CD4-positive, alpha-beta T cell treated with Interferon alpha-2 for 1 hour (primary cell): ENCODE results near the gene PCYT2.

Experiments
- DNase-seq, 2 donors: peaks; one replicate each; pipeline ENCODE4 v3.0.0-alpha.2; 2020 to 2022

PCYT2 gene

GRCh38 chr17:81867991-81868673, 43.1 kb downstream of the PCYT2 start:
- no peak for DNase-seq

DNA sequence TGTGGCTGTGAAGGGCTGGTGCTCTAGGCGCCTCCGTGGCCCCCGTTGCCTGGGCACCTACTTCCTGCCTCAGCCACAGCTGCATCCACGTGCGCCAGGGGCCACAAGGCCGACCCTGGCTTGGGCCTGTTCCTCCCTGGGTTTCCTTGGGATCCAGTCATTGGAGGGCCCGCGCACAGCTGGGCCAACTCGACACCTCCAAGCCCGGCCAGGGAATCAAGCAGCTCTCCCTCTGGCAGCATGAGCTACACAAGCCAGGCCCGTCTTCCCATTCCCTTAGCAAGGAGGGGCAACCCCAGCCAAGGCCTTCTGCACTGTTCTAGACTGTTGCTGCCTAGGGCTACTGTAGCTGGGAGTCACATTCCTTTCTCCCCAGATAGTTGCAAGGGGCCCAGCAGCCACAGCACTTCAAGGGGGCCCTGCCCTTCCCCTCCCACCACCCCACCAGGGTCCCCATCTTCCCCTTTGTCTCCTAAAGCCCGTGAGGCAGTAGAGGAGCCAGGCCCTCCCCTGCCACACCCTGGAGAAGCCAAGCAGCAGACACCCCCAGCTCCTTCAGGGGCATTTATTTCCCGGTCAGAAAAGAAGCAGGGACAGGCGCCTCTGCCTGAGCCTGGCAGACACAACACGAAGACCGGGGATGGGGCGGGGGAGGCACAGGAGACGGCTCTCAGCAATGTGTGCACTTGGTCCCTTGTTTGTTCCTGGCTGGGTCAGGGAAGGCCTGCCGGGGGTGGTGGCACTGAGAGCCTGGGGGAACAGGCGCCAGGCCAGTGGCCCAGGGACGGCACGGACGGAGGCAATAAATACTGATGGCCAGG, 43.8 kb downstream of the PCYT2 start:
- DNase-seq, result peak in 1 of 2 donors; percentile 43

DNA sequence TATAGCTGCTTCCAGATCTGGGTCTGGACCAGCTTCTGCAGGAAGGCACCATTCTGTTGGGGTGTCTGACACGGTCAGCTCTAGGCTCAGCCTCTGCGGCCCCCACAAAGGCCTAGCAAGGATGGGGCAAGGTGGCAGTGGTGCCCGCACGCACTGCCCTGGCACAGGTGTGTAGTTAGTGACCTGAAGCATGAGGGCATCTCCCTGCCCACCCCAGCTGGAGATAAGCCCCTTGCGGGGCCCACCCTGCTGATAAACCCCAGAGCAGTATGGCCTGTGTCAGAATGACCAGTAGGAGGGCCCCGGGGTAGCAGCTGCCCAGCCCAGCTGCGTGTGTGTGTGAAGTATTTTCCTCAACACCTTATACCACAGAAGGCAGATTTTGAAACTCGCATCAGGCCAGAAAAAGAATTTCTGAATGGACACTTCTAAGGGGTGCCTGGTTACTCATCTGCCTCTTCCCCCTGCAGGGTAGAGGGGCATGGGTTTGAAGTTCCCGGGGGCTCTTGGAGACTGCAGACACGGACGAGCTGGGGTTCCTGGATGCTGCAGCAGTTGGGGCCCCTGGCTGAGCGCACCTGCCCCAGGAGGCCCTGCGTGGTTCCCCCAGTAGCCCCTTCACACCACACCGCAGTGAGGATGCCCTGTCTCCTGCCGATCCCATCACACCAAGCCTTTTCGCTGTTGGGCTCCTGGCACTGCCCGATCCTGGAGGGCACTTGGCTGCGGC, 44.6 kb downstream of the PCYT2 start:
- DNase-seq, result peak in 1 of 2 donors; percentile 24

DNA sequence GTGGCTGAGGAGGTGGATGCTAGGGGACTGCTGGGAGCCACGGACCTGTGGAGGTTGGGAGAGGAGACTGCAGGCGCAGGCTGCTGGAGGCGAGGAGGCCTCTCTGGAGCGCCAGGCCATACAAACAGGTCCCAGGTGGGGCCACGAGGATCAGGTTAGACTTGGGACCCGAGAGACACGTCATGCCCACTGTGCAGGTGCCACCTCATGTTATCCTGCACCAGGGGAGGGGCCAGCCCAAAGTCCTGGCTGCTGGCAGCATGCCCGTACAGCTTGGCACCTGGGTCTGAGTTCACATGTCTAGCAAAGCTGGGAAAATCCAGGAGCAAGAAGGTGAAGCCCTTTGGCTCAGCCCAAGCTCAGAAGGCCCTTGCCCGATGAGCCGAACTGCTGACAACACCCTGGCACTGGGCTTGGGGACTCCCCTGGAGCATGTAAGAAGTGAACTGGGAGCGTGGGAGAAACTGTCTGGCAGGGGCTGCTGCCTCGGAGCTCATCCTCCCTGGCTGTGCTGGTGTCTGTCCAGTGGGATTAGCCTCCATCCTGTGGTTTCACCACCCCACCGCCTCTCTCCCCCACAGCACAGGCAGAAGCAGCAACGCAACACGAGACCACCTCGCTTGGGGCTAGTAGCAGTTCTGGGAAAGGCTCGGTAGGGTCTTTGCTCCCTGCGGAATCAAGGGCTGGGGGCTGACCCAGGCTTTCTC, 45.3 kb downstream of the PCYT2 start:
- peak in 1 of 2 donors; percentile 14 for DNase-seq

DNA sequence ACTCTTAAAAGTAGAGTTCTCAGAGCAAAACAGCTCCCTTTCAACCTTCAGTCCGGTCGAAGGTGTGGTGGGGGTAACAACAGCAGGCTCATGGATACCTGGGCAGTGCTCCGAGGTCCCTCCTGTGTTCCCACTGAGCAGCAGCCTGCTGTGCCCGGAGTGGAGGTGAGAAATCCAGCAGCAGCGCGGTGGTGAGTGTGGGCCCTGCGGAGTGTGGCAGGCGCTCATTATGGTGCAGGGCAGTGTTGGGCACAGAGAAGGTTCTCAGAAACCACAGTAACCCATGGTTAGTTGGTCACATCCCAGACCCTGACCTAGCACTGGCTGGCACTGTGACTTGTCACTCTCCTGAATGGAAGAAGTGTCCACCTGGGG, 45.9 kb downstream of the PCYT2 start:
- DNase-seq, result no peak

- DNase-seq, result no peak
Observed at GRCh38 chr17:81863833-81864768, 47.1 kb downstream of the PCYT2 start.

- DNase-seq, result no peak
Observed at GRCh38 chr17:81863123-81863675, 48.0 kb downstream of the PCYT2 start.

DNA sequence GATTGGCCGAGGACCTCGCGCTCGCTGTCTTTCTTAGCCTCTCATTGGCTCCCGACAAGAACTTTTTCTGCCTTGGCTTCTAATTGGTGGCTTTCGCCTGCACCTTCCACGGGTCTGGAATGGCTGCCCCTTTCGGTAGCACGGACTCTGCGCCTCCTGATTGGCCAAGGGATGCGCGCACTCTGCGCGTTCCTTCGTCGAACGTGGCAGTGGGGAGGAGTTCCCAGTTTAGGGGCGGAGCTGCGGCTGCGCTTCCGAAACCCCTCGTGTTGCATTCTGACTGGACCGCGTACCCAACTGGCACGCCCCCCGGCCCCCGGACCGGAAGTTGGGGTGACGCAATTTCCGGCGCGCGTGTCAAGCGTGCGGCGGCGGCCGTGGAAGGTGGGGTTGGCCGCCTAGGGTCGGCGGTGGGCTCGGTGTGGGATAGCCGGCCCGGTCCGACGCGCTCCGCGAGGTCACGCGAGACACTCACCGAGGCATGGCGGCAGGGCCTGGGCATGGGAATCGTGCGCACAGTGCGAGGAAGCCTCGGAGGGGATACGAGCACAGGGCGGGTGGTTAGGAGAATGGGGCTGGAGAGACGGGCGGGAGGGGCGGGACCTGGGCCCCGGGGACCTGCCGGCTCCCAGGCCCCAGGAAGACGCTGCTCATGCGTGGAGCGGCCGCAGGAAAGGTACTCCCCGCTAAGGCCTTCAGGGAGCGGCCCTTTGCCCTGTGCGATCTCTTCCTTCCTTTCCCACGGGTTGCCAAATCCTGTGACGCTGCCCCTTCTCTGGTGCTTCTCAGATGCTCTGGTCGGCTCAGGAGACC, 50.2 kb downstream of the PCYT2 start:
- peak; percentile 100 for DNase-seq

DNA sequence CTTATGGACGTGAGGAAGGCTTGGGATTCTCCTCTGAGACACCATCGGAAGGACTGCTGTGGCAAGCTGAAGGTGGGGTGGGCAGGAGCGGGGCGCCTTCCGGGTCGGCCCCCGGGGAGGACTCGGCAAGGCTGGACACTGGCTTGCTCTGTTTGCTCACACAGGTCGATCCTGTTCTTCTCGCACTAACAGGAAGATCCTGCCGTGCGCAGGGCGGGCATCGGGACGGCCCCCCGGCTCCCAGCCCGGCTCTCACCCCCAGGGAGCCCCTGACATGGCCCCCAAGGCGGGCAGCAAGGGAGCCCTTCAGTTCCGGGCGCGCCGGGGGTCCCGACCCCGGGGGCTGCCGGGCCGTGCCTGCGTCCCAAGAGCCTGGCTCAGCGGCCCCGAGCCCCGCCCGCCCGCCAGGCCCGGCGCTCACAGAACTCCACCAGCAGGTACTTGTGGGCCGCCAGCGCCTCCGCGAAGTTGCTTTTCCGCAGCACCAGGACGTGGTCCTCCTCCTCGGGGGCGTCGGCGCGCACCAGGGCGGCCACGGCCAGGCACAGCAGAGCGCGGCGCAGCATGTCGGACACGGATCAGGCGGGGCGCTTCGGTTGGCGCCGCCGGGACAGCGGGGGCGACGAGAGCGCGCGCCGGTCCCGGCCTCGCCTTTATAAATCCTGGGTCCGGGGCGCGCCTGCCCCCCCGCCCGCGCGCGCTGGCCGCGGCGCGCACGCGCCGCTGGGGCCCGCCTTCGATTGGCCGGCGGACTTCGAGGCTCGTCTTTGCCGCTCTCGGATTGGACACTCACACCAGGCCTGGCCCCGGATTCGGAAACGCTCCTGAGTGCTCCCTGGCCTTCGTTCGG, 51.1 kb downstream of the PCYT2 start, which contains the start of gene P4HB:
Gene P4HB, minus strand, starts transcription at position 630 of the 850 bp plus-strand sequence. Its CDS starts 64 bp downstream, at position 566.
- DNase-seq, result no peak

GRCh38 chr17:81858967-81859905, 52.0 kb downstream of the PCYT2 start:
- no peak for DNase-seq

DNA sequence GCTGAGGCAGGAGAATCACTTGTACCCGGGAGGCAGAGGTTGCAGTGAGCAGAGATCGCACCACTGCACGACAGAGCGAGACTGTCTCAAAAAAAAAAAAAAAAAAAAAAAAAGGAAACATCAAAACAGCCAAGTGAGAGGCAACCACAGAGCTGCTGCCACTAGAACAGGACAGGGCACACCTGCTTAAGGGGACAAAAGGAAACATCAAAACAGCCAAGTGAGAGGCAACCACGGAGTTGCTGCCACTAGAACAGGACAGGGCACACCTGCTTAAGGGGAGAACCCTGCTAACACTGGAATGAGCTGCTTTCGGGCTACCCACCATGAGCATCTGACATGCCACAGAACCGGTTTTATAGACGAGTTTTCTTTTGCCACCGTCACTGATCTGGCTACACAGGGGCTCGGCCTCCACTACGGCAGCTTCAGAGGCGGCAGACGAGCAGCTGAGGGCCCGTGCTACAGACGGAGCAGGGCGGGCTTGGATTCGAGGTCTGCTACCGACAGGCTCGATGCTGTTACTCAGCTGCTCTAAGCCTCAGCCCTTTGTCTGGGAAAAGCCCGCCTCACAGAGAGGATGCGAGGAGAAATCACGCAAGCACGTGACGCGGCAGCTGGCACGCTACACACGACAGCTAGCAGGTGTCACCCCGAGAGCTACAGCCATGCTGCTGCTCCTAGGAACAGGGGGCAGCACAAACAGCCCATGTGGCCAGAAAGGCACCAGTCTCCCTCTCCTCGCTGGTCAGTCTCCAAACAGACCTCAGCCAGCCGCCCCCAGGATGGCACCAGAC, 52.8 kb downstream of the PCYT2 start:
- DNase-seq, result no peak

DNA sequence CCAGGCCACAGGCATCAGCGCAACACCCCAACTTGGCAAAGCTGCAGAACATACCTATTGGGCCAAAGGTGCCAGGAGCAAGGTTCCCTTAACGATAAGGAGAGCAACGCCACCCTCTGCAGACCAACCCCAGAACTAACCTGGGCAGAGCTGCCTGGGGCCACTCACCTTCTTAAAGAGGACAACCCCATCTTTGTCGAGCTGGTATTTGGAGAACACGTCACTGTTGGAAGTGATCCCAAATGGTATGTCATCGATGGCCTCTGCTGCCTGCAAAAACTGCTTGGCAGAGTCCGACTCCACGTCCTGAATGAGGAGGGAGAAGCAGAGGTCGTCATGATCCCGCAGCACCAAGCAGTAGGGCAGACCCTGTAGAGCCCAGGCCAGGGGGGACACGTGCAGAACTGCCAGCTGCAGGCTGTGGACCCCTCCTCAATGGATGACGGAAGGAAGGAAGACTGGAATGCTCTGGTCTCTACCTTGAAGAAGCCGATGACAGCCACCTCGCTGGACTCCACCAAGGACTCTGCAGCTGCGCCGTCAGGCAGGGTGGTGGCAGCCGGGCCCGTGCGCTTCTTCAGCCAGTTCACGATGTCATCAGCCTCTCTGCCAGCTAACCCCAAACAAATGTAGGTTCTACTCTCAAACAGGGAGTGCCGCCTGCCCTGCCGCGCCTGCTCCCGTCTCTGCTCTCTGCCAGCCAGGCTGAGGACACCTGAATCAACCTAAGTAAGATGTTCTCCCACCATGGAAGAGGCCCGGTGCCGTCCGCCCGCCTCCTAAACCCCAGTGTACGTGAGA, 56.0 kb downstream of the PCYT2 start:
- peak in 1 of 2 donors; percentile 16 for DNase-seq

GRCh38 chr17:81852237-81852636, 59.0 kb downstream of the PCYT2 start:
- DNase-seq, result no peak

DNA sequence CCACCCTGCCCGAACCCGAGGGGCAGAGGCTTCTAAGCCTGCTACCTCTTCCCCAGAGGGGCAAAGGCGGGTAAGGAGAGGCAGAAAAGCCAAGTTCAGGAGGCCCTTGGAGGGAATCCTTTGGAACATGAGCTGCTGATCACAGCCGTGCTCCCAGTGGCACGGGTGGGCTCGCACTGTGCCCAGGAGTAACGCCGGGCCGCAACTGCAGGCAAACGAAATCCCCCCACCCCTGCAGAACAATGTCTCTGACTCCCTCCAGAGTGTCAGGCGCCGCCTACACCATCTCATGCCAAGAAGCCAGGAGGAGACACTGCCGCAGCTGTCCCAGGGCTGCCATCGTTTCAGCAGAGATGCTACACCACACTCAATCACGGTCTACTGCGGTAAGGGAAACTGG, 59.8 kb downstream of the PCYT2 start:
- no peak for DNase-seq
